ENCODE measurements around the gene CABS1.

DNA sequence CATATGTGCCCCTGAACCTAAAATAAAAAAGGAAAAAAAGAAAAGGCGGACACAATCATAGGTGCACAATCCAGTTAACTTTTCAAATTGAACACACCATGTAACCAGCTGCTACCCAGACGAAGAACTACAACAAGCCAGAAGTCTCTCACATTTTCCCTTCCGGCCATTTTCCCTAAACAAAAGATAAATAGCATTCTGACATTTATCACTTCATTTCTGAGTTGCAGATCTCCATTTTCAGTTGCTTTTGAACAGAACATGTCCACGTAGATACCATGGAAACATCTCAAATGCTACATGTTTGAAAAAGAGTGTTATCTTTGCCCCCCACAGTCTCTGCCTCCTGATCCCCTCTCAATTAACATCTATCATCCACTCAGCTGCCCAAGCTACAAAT lies 29.2 kb upstream of the CABS1 start:
- TF ChIP-seq CTCF (IDR thresholded peaks at IDR 0.05; ENCODE audit: low read depth, low read length) (no peak), POLR2A (IDR thresholded peaks at IDR 0.05; ENCODE audit: extremely low read depth, insufficient read length) (no peak)
